A549 (cell line): ENCODE data around the gene HSPG2.

Experiments used
- CHD2 ChIP-seq: fragments of 150-350 bp; IDR thresholded peaks from 2 replicates; pipeline ENCODE4 v1.6.1; 2014; ENCODE audit warnings: low read length; ENCODE audit not compliant: partially characterized antibody
- CTCF ChIP-seq: fragments of >200 bp; sonication (Bioruptor Twin); formaldehyde crosslinking; IDR thresholded peaks from 3 replicates; pipeline ENCODE4 v1.5.1; 2016
- KDM5A ChIP-seq: fragments of 200-600 bp; sonication (generic); IDR thresholded peaks from 2 replicates; pipeline ENCODE4 v1.6.1; 2016; ENCODE audit warnings: antibody characterized with exemption, mild to moderate bottlenecking
- MYC ChIP-seq: IDR thresholded peaks from 2 replicates; pipeline ENCODE4 v1.6.1; 2012; ENCODE audit warnings: mild to moderate bottlenecking, inconsistent platforms, low read length, improper control_type of control experiment, borderline replicate concordance

GRCh38 chr1:21851430-21852250 is 85.5 kb downstream of the HSPG2 start:
- TF ChIP-seq CTCF (no peak), CHD2 (no peak), MYC (no peak), KDM5A (no peak)
